Bone marrow (tissue), 2 donors: Measurements from ENCODE around the gene MPHOSPH8.

Experiments
- DNase-seq, 2 donors: peaks; one replicate each; lab custom pipeline; 2025; lab: John Stamatoyannopoulos, UW

The MPHOSPH8 gene

GRCh38 chr13:19633479-19634255 lies at the start of gene MPHOSPH8:
Gene MPHOSPH8, plus strand, starts transcription at chr13:19633659. Its CDS starts 90 bp downstream, at chr13:19633749.
- DNase-seq, result peak; percentile 80 to 96

GRCh38 chr13:19586904-19587634 lies 46.4 kb upstream of the MPHOSPH8 start:
- peak; percentile 37 to 63 for DNase-seq

GRCh38 chr13:19587635-19588300 lies 45.7 kb upstream of the MPHOSPH8 start:
- DNase-seq, result no peak

- no peak for DNase-seq
These were observed 44.1 kb upstream of the MPHOSPH8 start for GRCh38 chr13:19589312-19589711.

- no peak for DNase-seq
These were observed 43.0 kb upstream of the MPHOSPH8 start for GRCh38 chr13:19590423-19590822.

GRCh38 chr13:19591864-19592263 lies 41.6 kb upstream of the MPHOSPH8 start:
- DNase-seq, result no peak

- no peak for DNase-seq
These were observed 40.7 kb upstream of the MPHOSPH8 start for GRCh38 chr13:19592657-19593180.

- DNase-seq, result no peak
These were observed 37.4 kb upstream of the MPHOSPH8 start for GRCh38 chr13:19596086-19596485.

- DNase-seq, result no peak
These were observed 36.5 kb upstream of the MPHOSPH8 start for GRCh38 chr13:19596960-19597361.

GRCh38 chr13:19597523-19597922 lies 35.9 kb upstream of the MPHOSPH8 start:
- DNase-seq, result no peak

GRCh38 chr13:19601749-19602725 lies 31.4 kb upstream of the MPHOSPH8 start:
- peak in 1 of 2 donors; percentile 25 for DNase-seq

- no peak for DNase-seq
These were observed 29.2 kb upstream of the MPHOSPH8 start for GRCh38 chr13:19604306-19604705.

- no peak for DNase-seq
These were observed 28.1 kb upstream of the MPHOSPH8 start for GRCh38 chr13:19605161-19605955.

GRCh38 chr13:19606152-19606551 lies 27.3 kb upstream of the MPHOSPH8 start:
- no peak for DNase-seq

GRCh38 chr13:19606737-19607136 lies 26.7 kb upstream of the MPHOSPH8 start:
- DNase-seq, result no peak

GRCh38 chr13:19607523-19608078 lies 25.9 kb upstream of the MPHOSPH8 start:
- DNase-seq, result no peak

- no peak for DNase-seq
These were observed 14.5 kb upstream of the MPHOSPH8 start for GRCh38 chr13:19618977-19619376.

- no peak for DNase-seq
These were observed 11.3 kb upstream of the MPHOSPH8 start for GRCh38 chr13:19622193-19622592.

- DNase-seq, result no peak
These were observed 9.2 kb upstream of the MPHOSPH8 start for GRCh38 chr13:19624265-19624664.

GRCh38 chr13:19632915-19633478 lies 462 bp upstream of the MPHOSPH8 start:
- DNase-seq, result no peak
